Ovary (tissue), 9 donors: Measurements from ENCODE around the gene SDF2L1. TPM values are rescaled to one million over a fixed set of nuclear protein-coding genes. Genes with fewer than 3 reads are reported as not detected.
"Not testable (repeated sequence)": the region's sequence is repeated elsewhere in the genome, so short reads cannot be mapped to it uniquely, and the experiment has no call there.

Source experiments
- DNase-seq, 5 donors: peaks; one replicate each; pipeline ENCODE4 v3.0.0-alpha.2; 2019 to 2020
- H3K27ac ChIP-seq, 2 donors: fragments of 200-600 bp; one replicate each; pipeline versions ENCODE4 v1.5.1 to v1.8.0; 2019 to 2022
- H3K27me3 ChIP-seq: fragments of 200-600 bp; one replicate; pipeline ENCODE4 v1.8.0; 2022
- H3K36me3 ChIP-seq: fragments of 200-600 bp; sonication (generic); one replicate; pipeline ENCODE4 v1.5.1; 2019
- H3K4me1 ChIP-seq: one replicate; pipeline ENCODE4 v1.8.1; 2013; ENCODE audit warnings: mild to moderate bottlenecking, moderate library complexity; ENCODE audit not compliant: insufficient read depth
- H3K4me3 ChIP-seq: fragments of 200-600 bp; sonication (generic); one replicate; pipeline ENCODE4 v1.5.1; 2017
- H3K9me3 ChIP-seq, 2 donors: fragments of 200-600 bp in 1 of 2; sonication (generic) in 1 of 2; one replicate each; pipeline versions ENCODE4 v1.5.1 to v1.8.1; 2013 to 2019; ENCODE audit warnings: mild to moderate bottlenecking in 1 of 2, moderate library complexity in 1 of 2
- EP300 ChIP-seq: sonication (generic); formaldehyde crosslinking; IDR thresholded peaks from one replicate; pipeline ENCODE4 v1.6.1; 2017; ENCODE audit warnings: antibody characterized with exemption
- POLR2A ChIP-seq: fragments of 450-650 bp; IDR thresholded peaks from one replicate; pipeline ENCODE4 v1.6.1; 2017; ENCODE audit warnings: antibody characterized with exemption, mild to moderate bottlenecking, moderate library complexity
- WGBS, 3 donors: extraction: QIAGEN DNeasy Blood & Tissue Kit in 1 of 3; methylation state at CpG; one replicate each; pipeline versions ENCODE4 v1.1.5 to v1.1.7; 2013 to 2017; 5-methylcytosine and 5-hydroxymethylcytosine counted together
- intact Hi-C, 4 donors: fragments of 100-400 bp; cut with DNase I; formaldehyde crosslinking; loops; one replicate each; pipeline versions ENCODE4 v1.11.0 to v1.15.1; 2022 to 2023
- polyA plus RNA-seq, 2 donors: library from polyadenylated mRNA; stranded (reverse); fragments of 200-250 nt in 1 of 2; fragments of 350-450 nt in 1 of 2; fragmentation: Illumina TruSeq in 1 of 2; extraction: RNeasy Lipid Tissue Mini Kit (QIAGEN cat#74804) in 1 of 2; gene quantifications; one replicate each; pipeline ENCODE4 v1.2.3, GENCODE V29; 2013 to 2014
- total RNA-seq, 7 donors: library from RNA; depleted of rRNA in 2 of 7; stranded (reverse); fragments of >200 nt in 2 of 7; fragmentation: NEBNext Ultra II Directional in 3 of 7; extraction: Animal tissue kit (Norgen Biotek cat#: 25700) in 3 of 7; gene quantifications; one replicate each; pipeline versions ENCODE4 v1.1.0 to v1.2.4, GENCODE V29; 2016 to 2023
- TF ChIP-seq, protein P1 (sequence below), 3 donors: fragments of 450-650 bp in 2 of 3; fragments of 200-600 bp in 1 of 3; IDR thresholded peaks; one replicate each; pipeline versions ENCODE4 v1.5.1 to v1.8.0; 2016 to 2022; ENCODE audit warnings: antibody characterized with exemption in 3 of 3, mild to moderate bottlenecking in 1 of 3
- donor health status: DM: no; HTN: no; CAD: no; lungs with moderate emphysema.
- donor health status: DM: no; HTN: no; CAD: no.
- donor health status: Bipolar disorder and iron deficiency.
- donor health status: DM: yes; HTN: yes; CAD: no.
- donor health status: DM: no; HTN: no; CAD: no.
- donor health status: DM: yes; HTN: yes; CAD: no.

SDF2L1 gene
- total and polyA plus RNA-seq, 9 donors, result 2.1 to 30.4 (median 15.9) TPM

DNA sequence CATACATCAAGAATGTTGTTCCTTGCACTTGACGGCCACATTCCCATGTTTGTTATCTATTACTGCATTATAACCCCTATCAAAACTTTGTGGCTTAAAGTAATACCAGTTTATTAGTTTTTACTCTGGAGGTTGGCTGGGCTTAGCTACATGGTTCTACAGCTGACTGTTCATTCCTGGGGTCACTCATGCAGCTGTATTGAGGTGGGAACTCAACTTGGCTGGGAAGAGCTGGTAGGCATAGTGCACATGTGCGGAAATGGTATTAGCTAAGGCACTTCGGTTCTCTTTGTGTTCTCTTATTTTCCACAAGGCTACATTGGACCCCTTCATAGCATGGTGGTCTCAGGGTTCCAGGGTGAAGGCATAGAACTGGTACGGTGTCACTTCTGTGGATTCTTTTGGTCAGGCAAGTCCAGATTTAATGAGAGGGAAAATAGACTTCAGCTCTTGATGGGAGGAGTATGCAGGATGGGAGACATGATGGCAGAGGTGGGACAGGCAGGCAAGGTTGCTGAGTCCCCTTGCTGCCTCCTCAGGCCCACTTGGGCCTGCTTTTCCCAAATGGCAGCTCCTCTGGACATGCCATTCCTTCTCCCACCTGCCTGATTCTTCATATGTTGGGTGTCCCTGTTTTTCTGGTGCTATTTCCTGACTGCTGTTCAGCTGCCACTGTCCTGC lies 28.4 kb upstream of the SDF2L1 start:
- H3K4me1 ChIP-seq, result no peaks in the 10 kb centered on the region
- no peaks in the 10 kb centered on the region for H3K27me3 ChIP-seq
- H3K27ac ChIP-seq, result no peak overlapping the region
- intact Hi-C loops, result no loop called here
- H3K4me3 ChIP-seq, result no peak overlapping the region
- H3K9me3 ChIP-seq, result no peaks in the 10 kb centered on the region
- DNase-seq, result no peak
- TF ChIP-seq POLR2A (no peak), EP300 (no peak)
- TF ChIP-seq, protein P1, sequence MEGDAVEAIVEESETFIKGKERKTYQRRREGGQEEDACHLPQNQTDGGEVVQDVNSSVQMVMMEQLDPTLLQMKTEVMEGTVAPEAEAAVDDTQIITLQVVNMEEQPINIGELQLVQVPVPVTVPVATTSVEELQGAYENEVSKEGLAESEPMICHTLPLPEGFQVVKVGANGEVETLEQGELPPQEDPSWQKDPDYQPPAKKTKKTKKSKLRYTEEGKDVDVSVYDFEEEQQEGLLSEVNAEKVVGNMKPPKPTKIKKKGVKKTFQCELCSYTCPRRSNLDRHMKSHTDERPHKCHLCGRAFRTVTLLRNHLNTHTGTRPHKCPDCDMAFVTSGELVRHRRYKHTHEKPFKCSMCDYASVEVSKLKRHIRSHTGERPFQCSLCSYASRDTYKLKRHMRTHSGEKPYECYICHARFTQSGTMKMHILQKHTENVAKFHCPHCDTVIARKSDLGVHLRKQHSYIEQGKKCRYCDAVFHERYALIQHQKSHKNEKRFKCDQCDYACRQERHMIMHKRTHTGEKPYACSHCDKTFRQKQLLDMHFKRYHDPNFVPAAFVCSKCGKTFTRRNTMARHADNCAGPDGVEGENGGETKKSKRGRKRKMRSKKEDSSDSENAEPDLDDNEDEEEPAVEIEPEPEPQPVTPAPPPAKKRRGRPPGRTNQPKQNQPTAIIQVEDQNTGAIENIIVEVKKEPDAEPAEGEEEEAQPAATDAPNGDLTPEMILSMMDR (IDR thresholded peaks at IDR 0.05), result no peak
- WGBS, 3 donors, result 61 to 86% (median 86%) methylated on average over 4 of the region's 4 CpGs
- no peaks in the 10 kb centered on the region for H3K36me3 ChIP-seq

DNA sequence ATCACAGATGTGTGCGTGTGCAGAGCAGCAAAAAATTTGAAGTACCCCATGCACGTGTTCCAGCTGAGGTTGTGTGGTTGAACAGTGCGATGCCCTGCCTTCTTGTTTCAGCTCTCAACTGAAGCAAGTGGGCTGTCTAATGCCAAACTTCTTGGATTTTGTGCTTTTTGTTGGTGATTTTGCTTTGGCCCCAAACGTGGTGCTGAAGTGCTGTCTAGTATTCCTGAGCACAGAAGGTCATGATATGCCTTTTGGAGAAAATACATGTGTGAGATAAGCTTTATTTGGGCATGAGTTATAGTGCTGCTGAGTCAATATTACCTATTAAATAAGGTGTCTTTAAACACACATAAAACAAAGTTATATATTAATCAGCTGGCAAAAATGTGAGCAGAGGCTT lies 26.4 kb upstream of the SDF2L1 start:
- Histone ChIP-seq H3K4me3 (no peak overlapping the region), H3K9me3 (no peaks in the 10 kb centered on the region), H3K27ac (no peak overlapping the region), H3K36me3 (no peaks in the 10 kb centered on the region), H3K27me3 (no peaks in the 10 kb centered on the region), H3K4me1 (no peaks in the 10 kb centered on the region)
- WGBS, 3 donors, result 75 to 81% (median 76%) methylated on average over 4 of the region's 4 CpGs
- intact Hi-C loops, result no loop called here
- no peak for DNase-seq
- TF ChIP-seq, protein P1 (IDR thresholded peaks at IDR 0.05), result no peak
- TF ChIP-seq EP300, result no peak
- no peak for TF ChIP-seq POLR2A

DNA sequence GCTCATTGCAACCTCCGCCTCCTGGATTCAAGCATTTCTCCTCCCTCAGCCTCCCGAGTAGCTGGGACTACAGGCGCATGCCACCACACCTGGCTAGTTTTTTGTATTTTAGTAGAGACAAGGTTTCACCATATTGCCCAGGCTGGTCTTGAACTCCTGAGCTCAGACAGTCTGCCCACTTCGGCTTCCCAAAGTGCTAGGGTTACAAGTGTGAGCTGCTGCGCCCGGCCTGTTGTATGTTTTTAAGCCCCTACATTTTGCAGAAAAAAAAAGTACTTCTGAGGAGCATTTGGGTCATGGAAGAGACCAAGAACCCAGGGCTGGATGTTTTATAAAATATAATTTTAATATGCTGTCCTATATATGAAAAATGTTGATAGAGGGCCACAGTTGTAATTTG lies 24.8 kb upstream of the SDF2L1 start:
- H3K4me3 ChIP-seq, H3K4me1 ChIP-seq, H3K27me3 ChIP-seq, intact Hi-C loops, DNase-seq, H3K27ac ChIP-seq, H3K9me3 ChIP-seq, H3K36me3 ChIP-seq: not testable (repeated sequence)
- 92 to 94% (median 94%) methylated on average over 6 of the region's 6 CpGs for WGBS, 3 donors

DNA sequence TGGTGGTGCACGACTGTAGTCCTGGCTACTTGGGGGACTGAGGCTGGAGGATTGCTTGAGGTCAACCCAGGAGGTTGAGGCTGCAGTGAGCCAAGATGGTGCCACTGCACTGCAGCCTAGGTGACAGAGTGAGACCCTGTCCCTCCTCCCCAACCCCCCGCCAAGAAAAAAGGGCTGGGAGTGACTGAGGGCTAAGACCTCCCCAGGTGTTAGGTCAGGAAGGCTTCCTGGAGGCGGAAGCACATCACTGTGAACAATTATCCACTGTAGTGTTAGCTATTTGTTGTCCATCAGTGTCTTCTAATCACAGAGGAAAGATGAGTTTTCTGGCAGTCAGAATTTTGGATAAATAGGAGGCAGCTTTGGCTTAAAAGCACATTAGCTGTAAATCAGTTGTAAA lies 21.1 kb upstream of the SDF2L1 start:
- peaks cover 2% of the 10 kb centered on the region for H3K4me1 ChIP-seq
- no peak for DNase-seq
- no peaks in the 10 kb centered on the region for H3K9me3 ChIP-seq
- TF ChIP-seq POLR2A, result no peak
- H3K36me3 ChIP-seq, result no peaks in the 10 kb centered on the region
- intact Hi-C loops, result no loop called here
- WGBS, 3 donors, result 92 to 98% (median 92%) methylated on average over 3 of the region's 3 CpGs
- H3K27me3 ChIP-seq, result no peaks in the 10 kb centered on the region
- no peak overlapping the region for H3K27ac ChIP-seq
- no peak overlapping the region for H3K4me3 ChIP-seq

DNA sequence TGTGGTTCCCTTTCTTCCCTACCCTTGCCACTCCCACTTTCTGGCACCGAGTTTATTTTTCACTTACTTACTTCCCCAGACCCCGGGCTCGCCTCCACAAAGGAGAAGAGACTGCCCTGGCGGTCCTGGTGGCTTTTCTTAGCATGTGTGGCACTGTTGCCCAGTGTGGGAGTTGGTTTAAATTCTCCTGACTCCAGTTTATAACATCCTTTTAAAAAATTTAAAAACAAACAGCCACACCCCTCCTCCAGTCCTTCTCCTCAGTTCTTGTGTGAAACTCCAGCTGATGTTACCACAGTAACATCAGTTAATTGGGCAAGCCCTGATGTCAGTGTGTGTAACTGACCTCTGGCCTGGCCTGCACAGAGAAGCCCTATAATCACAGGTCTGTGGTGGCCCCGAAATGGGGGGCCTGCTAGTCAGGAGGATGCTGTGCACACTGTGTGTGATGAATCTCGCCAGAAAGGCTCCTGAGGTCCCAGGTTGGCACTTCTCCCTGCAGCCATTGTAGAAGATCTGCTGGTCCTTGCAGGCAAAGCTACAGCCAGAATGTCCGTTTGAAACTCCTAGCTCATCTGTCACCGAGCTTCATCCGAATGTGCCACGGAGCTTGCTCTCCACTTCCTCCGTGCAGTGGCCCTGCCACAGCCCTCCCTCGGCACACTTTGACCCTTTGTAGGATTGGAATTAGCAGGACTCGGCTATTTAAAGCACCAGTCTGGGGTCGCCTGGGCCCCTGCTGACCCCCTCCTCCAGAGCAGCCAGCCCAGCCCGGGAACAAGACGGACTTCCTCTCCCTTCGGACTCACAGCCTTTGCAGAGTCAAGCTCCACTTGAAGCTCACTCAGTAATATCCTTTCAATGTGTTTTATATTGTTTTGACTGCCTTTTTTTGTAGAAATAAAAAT lies 19.8 kb upstream of the SDF2L1 start:
- Histone ChIP-seq H3K4me3 (no peak overlapping the region), H3K4me1 (peaks cover 2% of the 10 kb centered on the region), H3K27ac (no peak overlapping the region), H3K36me3 (no peaks in the 10 kb centered on the region), H3K9me3 (no peaks in the 10 kb centered on the region), H3K27me3 (no peaks in the 10 kb centered on the region)
- 56 to 59% (median 59%) methylated on average over 17 of the region's 17 CpGs for WGBS, 3 donors
- intact Hi-C loops, result no loop called here
- TF ChIP-seq POLR2A (no peak), EP300 (no peak)
- TF ChIP-seq, protein P1 (IDR thresholded peaks at IDR 0.05), result no peak
- DNase-seq, result no peak
